ENCODE measurements around the gene ASCC1.

ASCC1 gene

DNA sequence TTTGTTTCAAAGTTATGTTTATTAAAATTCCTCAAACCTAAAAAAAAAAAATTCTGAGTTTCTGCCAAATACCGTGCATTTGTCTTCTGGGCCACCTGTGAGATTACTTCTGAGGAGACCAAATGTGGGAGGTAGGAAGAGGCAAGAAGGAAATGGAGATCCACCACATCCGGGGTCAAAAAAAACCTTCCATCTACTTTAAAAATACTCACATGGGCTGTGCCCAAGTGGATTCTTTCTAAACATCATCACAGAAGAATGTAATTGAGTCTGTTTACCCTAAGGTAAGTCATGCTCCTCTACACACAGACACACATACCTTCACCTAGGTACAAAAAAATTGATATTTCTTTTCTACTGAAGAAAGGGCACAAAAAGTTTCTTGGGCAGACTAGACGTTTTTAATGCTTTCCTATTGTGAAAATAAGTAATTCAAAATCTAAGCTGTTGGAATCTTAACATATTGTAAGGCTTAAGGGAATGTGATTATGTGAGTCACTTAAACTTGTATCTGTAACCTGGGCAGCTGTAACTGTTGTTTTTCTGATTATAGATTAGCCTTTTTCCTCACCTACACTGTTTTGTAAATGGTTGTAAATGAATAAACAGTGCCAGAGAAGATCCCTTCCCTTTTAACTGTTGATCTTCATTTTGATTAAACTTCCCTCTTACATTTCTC, 108.6 kb downstream of the ASCC1 start:
- no peak for TF ChIP-seq POLR2AphosphoS5 (IDR thresholded peaks at IDR 0.05; ENCODE audit: low read depth, low read length)
- no peak for DNase-seq (ENCODE audit: insufficient read length, low spot score)
- no peak for FAIRE-seq

DNA sequence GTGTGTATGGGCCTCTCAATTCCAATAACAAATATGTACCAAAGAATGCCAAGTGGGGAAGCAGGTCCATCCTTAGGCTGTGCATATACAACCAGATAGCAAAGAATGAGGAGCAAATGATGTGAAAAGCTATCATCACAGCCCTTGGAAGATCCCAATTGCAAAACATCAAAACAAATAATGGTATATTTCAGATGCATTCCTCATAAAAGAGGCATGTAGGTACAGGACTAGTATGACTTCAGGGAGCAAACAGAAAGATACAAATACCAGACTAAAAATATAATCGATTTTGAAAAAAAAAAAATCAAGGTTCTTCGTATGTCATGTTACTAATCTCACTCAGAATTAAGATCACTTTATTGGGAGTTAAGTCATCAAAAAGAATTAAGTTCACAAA, 109.2 kb downstream of the ASCC1 start:
- FAIRE-seq (no peak), DNase-seq (ENCODE audit: insufficient read length, low spot score) (no peak)
- no peak for TF ChIP-seq POLR2A (IDR thresholded peaks at IDR 0.05; ENCODE audit: low read depth, low read length)
- TF ChIP-seq POU2F2 (IDR thresholded peaks at IDR 0.05; ENCODE audit: low read depth, low read length): no peak
- TF ChIP-seq TAF1 (IDR thresholded peaks at IDR 0.05; ENCODE audit: low read depth, low read length): no peak
- TF ChIP-seq SPI1 (IDR thresholded peaks at IDR 0.05; ENCODE audit: low read depth, low read length): no peak
- no peak for TF ChIP-seq POLR2AphosphoS5 (IDR thresholded peaks at IDR 0.05; ENCODE audit: low read depth, low read length)
- no peak for TF ChIP-seq PAX5 (IDR thresholded peaks at IDR 0.05; ENCODE audit: insufficient read depth, low read length, severe bottlenecking)

- FAIRE-seq: no peak
- TF ChIP-seq POU2F2 (IDR thresholded peaks at IDR 0.05; ENCODE audit: low read depth, low read length) (no peak), SPI1 (IDR thresholded peaks at IDR 0.05; ENCODE audit: low read depth, low read length) (no peak), POLR2A (IDR thresholded peaks at IDR 0.05; ENCODE audit: low read depth, low read length) (no peak), TAF1 (IDR thresholded peaks at IDR 0.05; ENCODE audit: low read depth, low read length) (no peak), POLR2AphosphoS5 (IDR thresholded peaks at IDR 0.05; ENCODE audit: low read depth, low read length) (no peak), PAX5 (IDR thresholded peaks at IDR 0.05; ENCODE audit: insufficient read depth, low read length, severe bottlenecking) (no peak)
- no peak for DNase-seq (ENCODE audit: insufficient read length, low spot score)
Measured at GRCh38 chr10:72106154-72106849, 109.8 kb downstream of the ASCC1 start.

GRCh38 chr10:72105710-72106109, 110.4 kb downstream of the ASCC1 start:
- FAIRE-seq (no peak), DNase-seq (ENCODE audit: insufficient read length, low spot score) (no peak)
- TF ChIP-seq PAX5 (IDR thresholded peaks at IDR 0.05; ENCODE audit: insufficient read depth, low read length, severe bottlenecking) (no peak), POU2F2 (IDR thresholded peaks at IDR 0.05; ENCODE audit: low read depth, low read length) (no peak), POLR2AphosphoS5 (IDR thresholded peaks at IDR 0.05; ENCODE audit: low read depth, low read length) (no peak), SPI1 (IDR thresholded peaks at IDR 0.05; ENCODE audit: low read depth, low read length) (no peak), POLR2A (IDR thresholded peaks at IDR 0.05; ENCODE audit: low read depth, low read length) (no peak), TAF1 (IDR thresholded peaks at IDR 0.05; ENCODE audit: low read depth, low read length) (no peak)

DNA sequence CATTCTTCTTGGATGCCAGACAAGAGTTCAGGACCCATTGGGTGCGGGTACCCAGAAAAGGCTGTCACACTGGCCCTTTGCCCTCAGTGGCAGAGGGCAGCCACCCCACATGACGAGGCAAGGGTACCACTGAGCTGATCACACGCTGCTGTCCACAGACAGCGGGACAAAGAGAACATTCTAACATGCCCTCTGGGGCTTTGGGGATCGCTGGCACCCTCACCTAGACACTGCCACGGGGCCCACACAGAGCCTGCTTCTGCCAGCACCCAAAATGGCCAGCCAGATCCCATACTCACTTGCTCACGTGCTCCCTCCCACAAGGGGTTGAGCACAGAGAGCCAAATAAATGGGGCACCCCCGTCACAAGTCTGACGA, 111.0 kb downstream of the ASCC1 start:
- TF ChIP-seq TAF1 (IDR thresholded peaks at IDR 0.05; ENCODE audit: low read depth, low read length) (no peak), PAX5 (IDR thresholded peaks at IDR 0.05; ENCODE audit: insufficient read depth, low read length, severe bottlenecking) (no peak), POU2F2 (IDR thresholded peaks at IDR 0.05; ENCODE audit: low read depth, low read length) (no peak), SPI1 (IDR thresholded peaks at IDR 0.05; ENCODE audit: low read depth, low read length) (no peak), POLR2A (IDR thresholded peaks at IDR 0.05; ENCODE audit: low read depth, low read length) (no peak)
- no peak for FAIRE-seq

DNA sequence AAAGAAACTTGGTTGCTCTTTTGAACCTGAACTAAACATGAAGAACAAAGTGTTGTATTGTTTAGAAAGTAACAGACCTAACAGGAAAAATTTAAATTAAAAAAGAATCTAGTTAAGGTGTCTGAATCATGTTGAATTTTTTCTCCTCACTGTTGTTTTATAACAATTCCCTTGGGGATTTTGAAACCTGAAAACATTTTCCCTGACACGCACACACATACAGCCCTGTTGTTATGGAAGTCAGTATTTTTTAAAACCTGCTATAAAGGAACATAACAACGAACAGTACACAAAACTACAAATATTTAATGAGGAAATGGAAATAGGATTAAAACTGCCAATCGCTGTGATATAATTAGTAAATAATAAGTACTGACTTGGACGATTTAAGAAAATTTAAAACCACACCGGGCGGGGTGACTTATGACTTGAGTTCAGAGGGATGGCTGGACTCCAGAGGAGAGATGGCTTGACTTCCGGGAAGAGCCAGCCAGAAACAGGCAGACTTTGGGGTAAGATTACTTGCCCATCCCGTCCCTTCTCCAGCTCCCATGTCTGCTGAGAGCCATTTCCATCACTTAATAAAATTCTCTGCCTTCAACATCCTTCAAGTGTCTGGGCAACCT, 111.5 kb downstream of the ASCC1 start:
- DNase-seq (ENCODE audit: insufficient read length, low spot score) (no peak), FAIRE-seq (no peak)
- TF ChIP-seq POLR2AphosphoS5 (IDR thresholded peaks at IDR 0.05; ENCODE audit: low read depth, low read length) (no peak), POU2F2 (IDR thresholded peaks at IDR 0.05; ENCODE audit: low read depth, low read length) (no peak), POLR2A (IDR thresholded peaks at IDR 0.05; ENCODE audit: low read depth, low read length) (no peak), SPI1 (IDR thresholded peaks at IDR 0.05; ENCODE audit: low read depth, low read length) (no peak), TAF1 (IDR thresholded peaks at IDR 0.05; ENCODE audit: low read depth, low read length) (no peak), PAX5 (IDR thresholded peaks at IDR 0.05; ENCODE audit: insufficient read depth, low read length, severe bottlenecking) (no peak)

More for the DNA sequence above, 111.0 kb downstream of the ASCC1 start:
- no peak for DNase-seq (ENCODE audit: insufficient read length, low spot score)

DNA sequence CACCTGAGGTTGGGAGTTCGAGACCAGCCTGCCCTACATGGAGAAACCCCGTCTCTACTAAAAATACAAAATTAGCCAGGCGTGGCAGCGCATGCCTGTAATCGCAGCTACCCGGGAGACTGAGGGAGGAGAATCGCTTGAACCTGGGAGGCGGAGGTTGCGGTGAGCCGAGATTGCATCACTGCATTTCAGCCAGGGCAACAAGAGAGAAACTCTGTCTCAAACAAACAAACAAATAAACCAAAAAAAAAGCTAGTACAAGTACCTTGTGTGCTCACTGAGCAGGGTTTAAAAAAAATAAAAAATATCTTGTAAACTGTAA, 116.5 kb downstream of the ASCC1 start:
- FAIRE-seq: no peak
- TF ChIP-seq SPI1 (IDR thresholded peaks at IDR 0.05; ENCODE audit: low read depth, low read length) (no peak), POLR2A (IDR thresholded peaks at IDR 0.05; ENCODE audit: low read depth, low read length) (no peak), POLR2AphosphoS5 (IDR thresholded peaks at IDR 0.05; ENCODE audit: low read depth, low read length) (no peak), POU2F2 (IDR thresholded peaks at IDR 0.05; ENCODE audit: low read depth, low read length) (no peak), PAX5 (IDR thresholded peaks at IDR 0.05; ENCODE audit: insufficient read depth, low read length, severe bottlenecking) (no peak), TAF1 (IDR thresholded peaks at IDR 0.05; ENCODE audit: low read depth, low read length) (no peak)
- no peak for DNase-seq (ENCODE audit: insufficient read length, low spot score)

DNA sequence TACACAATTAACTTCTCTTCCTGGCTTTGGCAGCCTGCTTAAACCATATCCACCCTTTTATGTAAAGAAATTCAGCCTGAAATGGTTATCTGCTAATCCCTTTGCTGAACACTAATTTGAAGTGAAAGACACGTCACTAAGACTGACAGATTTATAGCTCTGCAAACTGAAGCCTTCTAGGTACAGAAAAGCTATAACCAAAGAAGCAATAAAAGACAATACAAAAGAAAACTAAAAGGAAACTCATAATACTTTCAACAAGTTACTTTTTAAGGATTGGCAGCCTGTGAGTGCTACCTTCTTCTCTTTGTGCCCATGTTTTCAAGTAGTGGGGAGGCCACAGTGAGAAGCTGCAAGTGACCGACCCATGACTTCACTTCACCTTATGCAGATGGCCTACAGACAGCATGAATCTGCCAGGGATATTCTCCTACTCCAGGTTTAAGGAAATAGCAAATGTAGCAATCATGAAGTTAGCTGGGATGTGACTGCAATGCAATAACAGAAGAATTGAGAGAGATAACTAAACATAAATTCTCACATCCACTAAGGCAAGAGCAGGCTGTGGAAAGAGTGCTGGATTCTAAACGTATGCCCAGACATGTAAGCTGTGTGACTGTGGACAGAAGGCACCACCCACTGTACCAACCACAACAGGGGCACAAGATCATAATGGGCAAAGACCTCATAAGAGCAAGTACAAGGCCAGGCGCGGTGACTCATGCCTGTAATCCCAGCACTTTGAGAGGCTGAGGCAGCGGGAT, 117.1 kb downstream of the ASCC1 start:
- DNase-seq (ENCODE audit: insufficient read length, low spot score) (no peak), FAIRE-seq (no peak)
- TF ChIP-seq TAF1 (IDR thresholded peaks at IDR 0.05; ENCODE audit: low read depth, low read length): no peak
- TF ChIP-seq PAX5 (IDR thresholded peaks at IDR 0.05; ENCODE audit: insufficient read depth, low read length, severe bottlenecking): no peak
- TF ChIP-seq POLR2AphosphoS5 (IDR thresholded peaks at IDR 0.05; ENCODE audit: low read depth, low read length): no peak
- no peak for TF ChIP-seq POU2F2 (IDR thresholded peaks at IDR 0.05; ENCODE audit: low read depth, low read length)
- TF ChIP-seq SPI1 (IDR thresholded peaks at IDR 0.05; ENCODE audit: low read depth, low read length): no peak
- TF ChIP-seq POLR2A (IDR thresholded peaks at IDR 0.05; ENCODE audit: low read depth, low read length): no peak

- FAIRE-seq (no peak), DNase-seq (ENCODE audit: insufficient read length, low spot score) (no peak)
- no peak for TF ChIP-seq PAX5 (IDR thresholded peaks at IDR 0.05; ENCODE audit: insufficient read depth, low read length, severe bottlenecking)
- TF ChIP-seq POU2F2 (IDR thresholded peaks at IDR 0.05; ENCODE audit: low read depth, low read length): no peak
- TF ChIP-seq TAF1 (IDR thresholded peaks at IDR 0.05; ENCODE audit: low read depth, low read length): no peak
- TF ChIP-seq POLR2A (IDR thresholded peaks at IDR 0.05; ENCODE audit: low read depth, low read length): no peak
- no peak for TF ChIP-seq SPI1 (IDR thresholded peaks at IDR 0.05; ENCODE audit: low read depth, low read length)
- TF ChIP-seq POLR2AphosphoS5 (IDR thresholded peaks at IDR 0.05; ENCODE audit: low read depth, low read length): no peak
Measured at GRCh38 chr10:72098301-72098835, 117.7 kb downstream of the ASCC1 start.

All from GM12891 (cell line).